Liver (tissue), 3 donors: Measurements from ENCODE around the gene RAB22A.
"Not testable (repeated sequence)": the region's sequence is repeated elsewhere in the genome, so short reads cannot be mapped to it uniquely, and the experiment has no call there.

Experiments used
- ATF3 ChIP-seq: IDR thresholded peaks from 2 replicates; pipeline ENCODE4 v1.6.1; 2016; ENCODE audit warnings: antibody characterized with exemption
- CTCF ChIP-seq: fragments of 150-350 bp; IDR thresholded peaks from 2 replicates; pipeline ENCODE4 v1.5.1; 2017; ENCODE audit warnings: improper control_type of control experiment, low read depth, low read length; ENCODE audit not compliant: missing input control
- FOXA1 ChIP-seq: IDR thresholded peaks from 2 replicates; pipeline ENCODE4 v1.6.1; 2016; ENCODE audit warnings: antibody characterized with exemption
- GABPA ChIP-seq, 2 donors: IDR thresholded peaks in 1 of 2; conservative IDR thresholded peaks in 1 of 2; 2 replicates each; pipeline ENCODE4 v1.6.1; 2016; ENCODE audit warnings: antibody characterized with exemption in 2 of 2, mild to moderate bottlenecking in 1 of 2, moderate library complexity in 1 of 2
- HNF4A ChIP-seq, 2 donors: conservative IDR thresholded peaks; 2 replicates each; pipeline ENCODE4 v1.6.1; 2016; ENCODE audit warnings: antibody characterized with exemption in 2 of 2, mild to moderate bottlenecking in 2 of 2
- MAX ChIP-seq: IDR thresholded peaks from 2 replicates; pipeline ENCODE4 v1.6.1; 2016; ENCODE audit warnings: antibody characterized with exemption
- REST ChIP-seq: IDR thresholded peaks from 2 replicates; pipeline ENCODE4 v1.6.1; 2016; ENCODE audit warnings: antibody characterized with exemption, mild to moderate bottlenecking
- SP1 ChIP-seq: IDR thresholded peaks from 2 replicates; pipeline ENCODE4 v1.6.1; 2018; ENCODE audit warnings: antibody characterized with exemption, mild to moderate bottlenecking
- TAF1 ChIP-seq: conservative IDR thresholded peaks from 2 replicates; pipeline ENCODE4 v1.6.1; 2016; ENCODE audit warnings: antibody characterized with exemption, mild to moderate bottlenecking
- YY1 ChIP-seq: IDR thresholded peaks from 2 replicates; pipeline ENCODE4 v1.6.1; 2016; ENCODE audit warnings: antibody characterized with exemption, mild to moderate bottlenecking
- donor health status: healthy.
- donor health status: healthy.

- TF ChIP-seq CTCF; YY1; SP1; FOXA1; TAF1; ATF3; HNF4A (conservative IDR thresholded peaks at IDR 0.05); MAX; REST; GABPA (IDR thresholded peaks at IDR 0.05 in 1 of 2, conservative IDR thresholded peaks at IDR 0.05 in 1 of 2): not testable (repeated sequence)
Measured at GRCh38 chr20:58414786-58415185, 105.3 kb downstream of the RAB22A start.
